Activated naive CD4-positive, alpha-beta T cell treated with anti-CD3 and anti-CD28 coated beads for 36 hours (primary cell): ENCODE measurements around the gene RGL1. TPM values are rescaled to one million over a fixed set of nuclear protein-coding genes. Genes with fewer than 3 reads are reported as not detected.

Experiments used
- CTCF ChIA-PET: fragments of 350-600 bp; sonication (Branson Sonifier 250); formaldehyde crosslinking; loops from one replicate; lab custom pipeline; 2021; ENCODE audit warnings: antibody characterized with exemption; lab: Charles Lee
- DNase-seq: peaks from one replicate; pipeline ENCODE4 v3.0.0-alpha.2; 2020
- H3K27ac Mint-ChIP-seq: one replicate; pipeline ENCODE4 v1.8.0; 2021; ENCODE audit warnings: mild to moderate bottlenecking, mixed read lengths
- H3K27me3 Mint-ChIP-seq: one replicate; pipeline ENCODE4 v1.8.0; 2021; ENCODE audit warnings: low read depth, mixed read lengths
- H3K36me3 Mint-ChIP-seq: one replicate; pipeline ENCODE4 v1.8.0; 2021; ENCODE audit warnings: low read depth, mixed read lengths
- H3K4me1 Mint-ChIP-seq: one replicate; pipeline ENCODE4 v1.8.0; 2021; ENCODE audit warnings: low read depth, mixed read lengths
- H3K4me3 Mint-ChIP-seq: one replicate; pipeline ENCODE4 v1.8.0; 2021; ENCODE audit warnings: mild to moderate bottlenecking, moderate library complexity, mixed read lengths
- H3K9me3 Mint-ChIP-seq: one replicate; pipeline ENCODE4 v1.8.0; 2021; ENCODE audit warnings: mixed read lengths
- intact Hi-C: fragments of 100-400 bp; cut with micrococcal nuclease; formaldehyde crosslinking; loops from one replicate; pipeline ENCODE4 v1.15.1; 2023
- total RNA-seq, 2 experiments: library from RNA; stranded (reverse); gene quantifications; one replicate each; pipeline ENCODE4 v1.2.3, GENCODE V29; 2021

RGL1 gene
- total RNA-seq, 2 experiments from 2014 or later, result 2.6 to 2.7 TPM

GRCh38 chr1:183916574-183916973 is 111.7 kb downstream of the RGL1 start:
- H3K36me3 Mint-ChIP-seq, result peaks cover 4% of the 10 kb centered on the region
- no peak overlapping the region for H3K27ac Mint-ChIP-seq
- no peak overlapping the region for H3K4me3 Mint-ChIP-seq
- H3K9me3 Mint-ChIP-seq, result no peaks in the 10 kb centered on the region
- intact Hi-C loops, result loop anchor here (1.0 to 10.0 kb wide), 13 partner anchors 19 to 954 kb away; partner anchors contain the start of gene TSEN15
- no peaks in the 10 kb centered on the region for H3K27me3 Mint-ChIP-seq
- DNase-seq, result no peak
- CTCF ChIA-PET, result interaction anchor here (0.6 to 6.0 kb wide), 23 partner anchors 9 to 634 kb away, joined by 3 to 130 read pairs (median 5); partner anchors contain the start of gene APOBEC4
- H3K4me1 Mint-ChIP-seq, result peaks cover 14% of the 10 kb centered on the region

DNA sequence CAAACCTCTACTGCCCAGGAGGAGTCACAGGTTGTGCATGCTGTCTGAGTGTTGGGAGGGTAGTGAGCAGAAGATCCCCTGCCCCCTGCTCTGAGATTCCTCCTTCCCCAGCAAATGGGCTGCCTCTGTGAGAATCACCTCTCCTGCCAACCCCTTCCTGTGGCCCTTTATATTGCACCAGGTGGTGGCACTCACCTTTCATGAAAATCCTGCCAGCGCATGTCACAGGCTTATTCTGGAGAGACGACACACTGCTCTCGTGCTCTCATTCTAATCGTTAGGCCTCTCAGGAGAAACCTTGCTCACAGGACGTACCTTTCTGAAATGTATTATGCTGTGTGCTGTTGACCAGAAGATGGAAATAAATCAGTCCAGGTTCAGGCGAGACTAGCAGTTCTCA is 113.7 kb downstream of the RGL1 start:
- H3K27ac Mint-ChIP-seq, result no peak overlapping the region

GRCh38 chr1:183920651-183921050 is 115.7 kb downstream of the RGL1 start:
- H3K27me3 Mint-ChIP-seq, result no peaks in the 10 kb centered on the region
- CTCF ChIA-PET, result interaction anchor here (0.7 to 1.7 kb wide), 3 partner anchors 40 to 265 kb away, joined by 3 to 5 read pairs (median 3); no protein-coding TSS in a partner anchor
- H3K9me3 Mint-ChIP-seq, result no peaks in the 10 kb centered on the region
- H3K36me3 Mint-ChIP-seq, result peaks cover 8% of the 10 kb centered on the region
- DNase-seq, result no peak
- no peak overlapping the region for H3K4me3 Mint-ChIP-seq
- no peak overlapping the region for H3K27ac Mint-ChIP-seq
- peaks cover 8% of the 10 kb centered on the region for H3K4me1 Mint-ChIP-seq
- intact Hi-C loops, result no loop called here

More for the DNA sequence above, 113.7 kb downstream of the RGL1 start:
- no peak for DNase-seq
- intact Hi-C loops, result loop anchor here (5.0 to 10.0 kb wide), 3 partner anchors 134 to 956 kb away; partner anchors contain the start of gene TSEN15
- Mint-ChIP-seq H3K9me3 (no peaks in the 10 kb centered on the region), H3K4me3 (no peak overlapping the region), H3K36me3 (peaks cover 2% of the 10 kb centered on the region), H3K27me3 (no peaks in the 10 kb centered on the region), H3K4me1 (peaks cover 11% of the 10 kb centered on the region)
- CTCF ChIA-PET, result interaction anchor here (0.8 to 1.3 kb wide), 2 partner anchors 263 to 303 kb away, joined by 3 to 4 read pairs; no protein-coding TSS in a partner anchor

GRCh38 chr1:183922197-183922596 is 117.3 kb downstream of the RGL1 start:
- Mint-ChIP-seq H3K9me3 (no peaks in the 10 kb centered on the region), H3K4me3 (no peak overlapping the region), H3K36me3 (peaks cover 8% of the 10 kb centered on the region), H3K27ac (no peak overlapping the region), H3K27me3 (no peaks in the 10 kb centered on the region), H3K4me1 (no peaks in the 10 kb centered on the region)
- CTCF ChIA-PET, result interaction anchor here (0.6 to 1.0 kb wide), 3 partner anchors 10 to 220 kb away, joined by 3 to 4 read pairs (median 3); no protein-coding TSS in a partner anchor
- no peak for DNase-seq
- intact Hi-C loops, result no loop called here

DNA sequence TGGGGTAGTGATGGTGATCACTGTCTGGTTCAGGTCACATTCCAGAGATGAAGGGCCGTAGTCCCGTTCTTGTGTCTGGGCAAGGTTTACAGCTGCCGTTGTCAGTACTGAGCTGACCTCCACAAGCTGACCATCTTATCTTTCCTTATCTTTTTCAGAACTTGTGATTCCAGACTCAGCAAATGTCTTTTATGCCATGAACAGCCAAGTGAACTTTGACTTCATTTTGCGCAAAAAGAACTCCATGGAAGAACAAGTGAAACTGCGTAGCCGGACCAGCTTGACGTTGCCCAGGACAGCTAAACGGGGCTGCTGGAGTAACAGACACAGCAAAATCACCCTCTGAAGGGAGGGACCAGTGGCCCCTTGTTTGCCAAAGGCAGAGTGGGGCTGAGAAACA is 121.0 kb downstream of the RGL1 start:
- DNase-seq, result no peak
- no peak overlapping the region for H3K27ac Mint-ChIP-seq
- intact Hi-C loops, result no loop called here
- H3K27me3 Mint-ChIP-seq, result no peaks in the 10 kb centered on the region
- CTCF ChIA-PET, result no interaction called here
- H3K9me3 Mint-ChIP-seq, result no peaks in the 10 kb centered on the region
- H3K36me3 Mint-ChIP-seq, result peaks cover 8% of the 10 kb centered on the region
- no peaks in the 10 kb centered on the region for H3K4me1 Mint-ChIP-seq
- no peak overlapping the region for H3K4me3 Mint-ChIP-seq

- Mint-ChIP-seq H3K4me1 (no peaks in the 10 kb centered on the region), H3K4me3 (no peak overlapping the region), H3K27me3 (no peaks in the 10 kb centered on the region), H3K36me3 (peaks cover 8% of the 10 kb centered on the region), H3K27ac (no peak overlapping the region), H3K9me3 (no peaks in the 10 kb centered on the region)
- CTCF ChIA-PET, result interaction anchor here (1.0 kb wide), 1 partner anchor 13 kb away, joined by 4 read pairs; no protein-coding TSS in a partner anchor
- intact Hi-C loops, result no loop called here
- no peak for DNase-seq
Measured at GRCh38 chr1:183926983-183927382, 122.1 kb downstream of the RGL1 start.

- Mint-ChIP-seq H3K27me3 (no peaks in the 10 kb centered on the region), H3K36me3 (no peaks in the 10 kb centered on the region), H3K27ac (no peak overlapping the region), H3K4me3 (no peak overlapping the region), H3K4me1 (no peaks in the 10 kb centered on the region), H3K9me3 (no peaks in the 10 kb centered on the region)
- no peak for DNase-seq
- intact Hi-C loops, result no loop called here
- CTCF ChIA-PET, result interaction anchor here (0.6 to 1.1 kb wide), 3 partner anchors 9 to 105 kb away, joined by 4 to 5 read pairs (median 4); no protein-coding TSS in a partner anchor
Measured at GRCh38 chr1:183931646-183932271, 126.8 kb downstream of the RGL1 start.

DNA sequence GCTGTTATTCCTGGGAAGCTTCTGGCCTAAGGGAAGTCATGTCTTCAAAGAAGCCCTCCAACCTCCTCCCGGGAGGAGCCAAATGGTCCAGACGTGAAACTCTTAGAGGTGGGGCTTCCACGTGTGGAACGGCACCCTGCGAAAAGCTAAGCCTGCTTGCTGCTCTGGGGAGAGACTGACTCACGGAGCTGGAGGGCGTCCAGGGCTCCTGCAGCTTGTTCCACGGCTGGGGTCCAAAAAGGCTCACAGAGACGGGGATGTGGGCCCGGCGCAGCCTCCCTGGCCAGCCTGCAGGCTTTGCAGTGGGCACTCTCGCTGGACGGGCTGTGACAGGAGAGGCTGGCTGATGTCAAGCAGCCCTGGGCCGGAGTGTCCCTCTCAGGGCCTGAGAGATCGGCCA is 127.5 kb downstream of the RGL1 start:
- H3K9me3 Mint-ChIP-seq, result no peaks in the 10 kb centered on the region
- no peaks in the 10 kb centered on the region for H3K27me3 Mint-ChIP-seq
- H3K36me3 Mint-ChIP-seq, result no peaks in the 10 kb centered on the region

GRCh38 chr1:183933528-183934179 is 128.7 kb downstream of the RGL1 start:
- intact Hi-C loops, result no loop called here

More for the DNA sequence above, 127.5 kb downstream of the RGL1 start:
- Mint-ChIP-seq H3K4me3 (no peak overlapping the region), H3K27ac (no peak overlapping the region), H3K4me1 (no peaks in the 10 kb centered on the region)
- intact Hi-C loops, result no loop called here
- CTCF ChIA-PET, result interaction anchor here (0.9 to 1.1 kb wide), 2 partner anchors 10 to 16 kb away, joined by 4 read pairs; no protein-coding TSS in a partner anchor
- no peak for DNase-seq

DNA sequence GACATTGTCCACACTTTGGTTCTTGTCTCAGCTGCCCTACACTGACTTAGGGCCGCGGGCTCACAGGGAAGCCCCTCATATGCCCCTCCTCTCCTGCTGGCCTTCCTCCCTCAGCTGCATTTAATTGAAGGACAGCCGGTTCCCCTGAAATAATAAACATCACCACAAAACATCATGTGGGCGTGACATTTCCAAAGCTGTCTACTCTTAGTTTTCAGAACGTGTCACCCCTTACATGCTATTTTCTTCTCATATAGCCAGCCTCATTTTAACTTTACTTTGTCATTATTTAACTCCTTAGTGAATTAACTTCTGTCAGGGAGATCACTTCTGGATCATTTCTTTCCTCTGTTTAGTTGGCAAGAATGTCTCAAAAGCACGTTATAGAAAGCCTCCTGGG is 129.4 kb downstream of the RGL1 start:
- Mint-ChIP-seq H3K27ac (no peak overlapping the region), H3K9me3 (no peaks in the 10 kb centered on the region), H3K27me3 (no peaks in the 10 kb centered on the region), H3K4me1 (no peaks in the 10 kb centered on the region), H3K36me3 (no peaks in the 10 kb centered on the region), H3K4me3 (no peak overlapping the region)
- CTCF ChIA-PET, result interaction anchor here (0.6 to 1.6 kb wide), 2 partner anchors 11 to 23 kb away, joined by 3 to 4 read pairs; no protein-coding TSS in a partner anchor
- intact Hi-C loops, result no loop called here
- DNase-seq, result no peak

More at GRCh38 chr1:183933528-183934179, 128.7 kb downstream of the RGL1 start:
- no peaks in the 10 kb centered on the region for H3K9me3 Mint-ChIP-seq
- H3K4me3 Mint-ChIP-seq, result no peak overlapping the region
- no peaks in the 10 kb centered on the region for H3K4me1 Mint-ChIP-seq
- H3K27me3 Mint-ChIP-seq, result no peaks in the 10 kb centered on the region
- DNase-seq, result no peak
- no peak overlapping the region for H3K27ac Mint-ChIP-seq
- CTCF ChIA-PET, result interaction anchor here (0.6 to 1.6 kb wide), 2 partner anchors 10 to 24 kb away, joined by 3 to 4 read pairs; no protein-coding TSS in a partner anchor
- H3K36me3 Mint-ChIP-seq, result no peaks in the 10 kb centered on the region

GRCh38 chr1:183936009-183936408 is 131.1 kb downstream of the RGL1 start:
- H3K9me3 Mint-ChIP-seq, result no peaks in the 10 kb centered on the region
- DNase-seq, result no peak
- no peaks in the 10 kb centered on the region for H3K27me3 Mint-ChIP-seq
- intact Hi-C loops, result no loop called here
- CTCF ChIA-PET, result no interaction called here
- no peak overlapping the region for H3K27ac Mint-ChIP-seq
- H3K4me3 Mint-ChIP-seq, result no peak overlapping the region
- no peaks in the 10 kb centered on the region for H3K36me3 Mint-ChIP-seq
- no peaks in the 10 kb centered on the region for H3K4me1 Mint-ChIP-seq

DNA sequence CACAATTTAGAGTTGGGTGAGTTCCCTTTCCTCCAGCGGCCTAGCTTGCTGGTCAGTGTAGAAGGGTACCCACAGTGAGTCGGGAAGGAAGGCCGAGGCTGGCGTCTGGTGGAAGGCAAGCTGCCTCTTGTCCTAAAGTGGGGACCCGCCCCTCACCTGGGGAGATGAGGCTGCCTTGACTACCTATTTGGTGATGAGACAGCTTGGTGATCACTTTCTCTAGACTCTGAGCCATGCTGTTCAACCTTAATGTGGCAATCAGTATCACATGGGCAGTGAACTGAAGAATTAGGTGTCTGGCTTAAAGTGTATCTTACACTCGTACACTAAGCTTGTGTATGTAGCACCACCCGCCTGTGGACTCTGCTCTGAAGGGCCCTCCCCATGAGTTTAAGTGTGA is 131.9 kb downstream of the RGL1 start:
- H3K4me3 Mint-ChIP-seq, result no peak overlapping the region
- H3K27me3 Mint-ChIP-seq, result no peaks in the 10 kb centered on the region
- no peaks in the 10 kb centered on the region for H3K36me3 Mint-ChIP-seq
- H3K4me1 Mint-ChIP-seq, result no peaks in the 10 kb centered on the region
- intact Hi-C loops, result no loop called here
- DNase-seq, result no peak
- H3K27ac Mint-ChIP-seq, result no peak overlapping the region
- CTCF ChIA-PET, result no interaction called here
- no peaks in the 10 kb centered on the region for H3K9me3 Mint-ChIP-seq
